ENCODE results near the gene DNAJC22. TPM values are rescaled to one million over a fixed set of nuclear protein-coding genes. Genes with fewer than 3 reads are reported as not detected.
"Not testable (repeated sequence)": the region's sequence is repeated elsewhere in the genome, so short reads cannot be mapped to it uniquely, and the experiment has no call there.

DNAJC22 gene
- total RNA-seq, 1 donor from 2014 or later, result 0.26 TPM

- no peak for TF ChIP-seq CTCF (IDR thresholded peaks at IDR 0.05; ENCODE audit: insufficient read depth, low read length, severe bottlenecking)
- FAIRE-seq, result no peak
- Histone ChIP-seq H3K27me3 (ENCODE audit: control insufficient read depth, insufficient read depth, low read length) (peaks cover 25% of the 10 kb centered on the region), H3K36me3 (ENCODE audit: control insufficient read depth, insufficient read depth, low read length) (peaks cover 2% of the 10 kb centered on the region), H3K4me3 (ENCODE audit: low read depth, low read length) (peak overlapping the region; percentile 17)
- DNase-seq (ENCODE audit: low read depth), result no peak
Measured at GRCh38 chr12:49332891-49333371, 13.8 kb upstream of the DNAJC22 start.

- not testable (repeated sequence) for H3K4me3 ChIP-seq (ENCODE audit: low read depth, low read length); FAIRE-seq; H3K36me3 ChIP-seq (ENCODE audit: control insufficient read depth, insufficient read depth, low read length); DNase-seq (ENCODE audit: low read depth)
- H3K27me3 ChIP-seq (ENCODE audit: control insufficient read depth, insufficient read depth, low read length), result peaks cover 26% of the 10 kb centered on the region
Measured at GRCh38 chr12:49333778-49334177, 12.9 kb upstream of the DNAJC22 start.

DNA sequence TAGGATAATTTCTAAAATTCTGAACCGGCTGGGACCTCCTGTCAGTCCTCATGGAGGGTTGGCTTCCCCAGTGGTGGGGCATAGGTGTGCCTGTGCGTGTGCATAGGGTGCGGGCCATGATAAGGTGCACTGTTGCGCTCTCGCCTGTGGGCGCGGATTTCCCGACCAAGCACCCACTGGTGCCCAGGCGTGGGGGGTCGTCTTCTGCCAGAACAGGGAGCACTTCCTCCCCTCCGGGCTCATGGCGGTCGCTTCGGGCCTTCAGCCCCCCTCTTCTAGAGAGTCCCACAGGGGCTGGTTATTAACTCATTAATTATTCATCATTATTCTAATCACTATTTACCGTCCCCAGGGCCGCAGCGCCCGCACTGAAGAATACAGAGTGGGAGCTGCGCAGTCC, 12.5 kb upstream of the DNAJC22 start:
- no peak for DNase-seq (ENCODE audit: low read depth)
- Histone ChIP-seq H3K27me3 (ENCODE audit: control insufficient read depth, insufficient read depth, low read length) (peaks cover 26% of the 10 kb centered on the region), H3K36me3 (ENCODE audit: control insufficient read depth, insufficient read depth, low read length) (peaks cover 2% of the 10 kb centered on the region), H3K4me3 (ENCODE audit: low read depth, low read length) (no peak overlapping the region)
- TF ChIP-seq CTCF (IDR thresholded peaks at IDR 0.05; ENCODE audit: insufficient read depth, low read length, severe bottlenecking), result no peak
- FAIRE-seq, result no peak

- Histone ChIP-seq H3K27me3 (ENCODE audit: control insufficient read depth, insufficient read depth, low read length) (peaks cover 26% of the 10 kb centered on the region), H3K36me3 (ENCODE audit: control insufficient read depth, insufficient read depth, low read length) (peaks cover 2% of the 10 kb centered on the region), H3K4me3 (ENCODE audit: low read depth, low read length) (no peak overlapping the region)
- TF ChIP-seq CTCF (IDR thresholded peaks at IDR 0.05; ENCODE audit: insufficient read depth, low read length, severe bottlenecking), result no peak
- no peak for FAIRE-seq
- no peak for DNase-seq (ENCODE audit: low read depth)
Measured at GRCh38 chr12:49334681-49335080, 12.0 kb upstream of the DNAJC22 start.

- peak; percentile 88 for FAIRE-seq
- TF ChIP-seq CTCF (IDR thresholded peaks at IDR 0.05; ENCODE audit: insufficient read depth, low read length, severe bottlenecking), result no peak
- peaks cover 26% of the 10 kb centered on the region for H3K27me3 ChIP-seq (ENCODE audit: control insufficient read depth, insufficient read depth, low read length)
- no peaks in the 10 kb centered on the region for H3K36me3 ChIP-seq (ENCODE audit: control insufficient read depth, insufficient read depth, low read length)
- DNase-seq (ENCODE audit: low read depth), result no peak
- no peak overlapping the region for H3K4me3 ChIP-seq (ENCODE audit: low read depth, low read length)
Measured at GRCh38 chr12:49335118-49335954, 11.4 kb upstream of the DNAJC22 start.

- FAIRE-seq (no peak), DNase-seq (ENCODE audit: low read depth) (no peak)
- Histone ChIP-seq H3K4me3 (ENCODE audit: low read depth, low read length) (no peak overlapping the region), H3K36me3 (ENCODE audit: control insufficient read depth, insufficient read depth, low read length) (no peaks in the 10 kb centered on the region), H3K27me3 (ENCODE audit: control insufficient read depth, insufficient read depth, low read length) (peaks cover 26% of the 10 kb centered on the region)
- no peak for TF ChIP-seq CTCF (IDR thresholded peaks at IDR 0.05; ENCODE audit: insufficient read depth, low read length, severe bottlenecking)
Measured at GRCh38 chr12:49335955-49336644, 10.6 kb upstream of the DNAJC22 start.
